ENCODE data around the gene PREPL. TPM values are rescaled to one million over a fixed set of nuclear protein-coding genes. Genes with fewer than 3 reads are reported as not detected.

Gene PREPL
- total and polyA plus RNA-seq, 2 of the 8 experiments (the other 6 are each of a cell fraction or from before 2014, with no cell fraction given): 13.6 to 38.9 TPM

Other genes with a start within 250 kb of the PREPL start
- gene PPM1B, start 192.6 kb downstream of the PREPL start, total RNA-seq (2021; fragmentation: NEBNext Ultra II Directional; extraction: Animal tissue kit (Norgen Biotek cat#: 25700)): 126 TPM in 2 replicates
- gene PPM1B, start 192.6 kb downstream of the PREPL start, polyA plus RNA-seq (2011; rRNA removed): 33.3 and 43.6 TPM in 2 replicates
- not detected in 2 replicates for gene SLC3A1, start 86.0 kb downstream of the PREPL start, total RNA-seq (2021; fragmentation: NEBNext Ultra II Directional; extraction: Animal tissue kit (Norgen Biotek cat#: 25700))
- not detected in 2 replicates for gene SLC3A1, start 86.0 kb downstream of the PREPL start, polyA plus RNA-seq (2011; rRNA removed)
- 18.6 and 22.4 TPM in 2 replicates for gene CAMKMT, start 453 bp upstream of the PREPL start, total RNA-seq (2021; fragmentation: NEBNext Ultra II Directional; extraction: Animal tissue kit (Norgen Biotek cat#: 25700))
- gene CAMKMT, start 453 bp upstream of the PREPL start, polyA plus RNA-seq (2011; rRNA removed): 14.7 TPM in 2 replicates

Data from H1 (cell line).